A549 (cell line): ENCODE data around the gene KSR1. TPM values are rescaled to one million over a fixed set of nuclear protein-coding genes. Genes with fewer than 3 reads are reported as not detected.
"Not testable (repeated sequence)": the region's sequence is repeated elsewhere in the genome, so short reads cannot be mapped to it uniquely, and the experiment has no call there.

Source experiments
- ATAC-seq, 2 experiments: fragments of 200-7000 bp in 1 of 2; fragments of >200 bp in 1 of 2; cut with Nextera tagmentation in 1 of 2; cut with Tn5 transposase in 1 of 2; 3 replicates each; pipeline versions ENCODE4 v1.8.0 to v1.9.1; 2018 to 2020; ENCODE audit warnings: mild to moderate bottlenecking in 1 of 2, moderate library complexity in 1 of 2
- CTCF ChIA-PET: fragments of 300-600 bp; sonication (Branson Sonifier 250); formaldehyde crosslinking; extraction: SDS; loops from one replicate; lab custom pipeline; 2021; ENCODE audit warnings: antibody characterized with exemption, inconsistent platforms; lab: Yijun Ruan, JAX
- POLR2A ChIA-PET: fragments of 350-600 bp; formaldehyde crosslinking; extraction: SDS; loops from one replicate; lab custom pipeline; 2021; ENCODE audit warnings: antibody characterized with exemption, inconsistent platforms; lab: Yijun Ruan, JAX
- DNase-seq, 2 experiments: peaks; one replicate each; pipeline versions ENCODE4 v3.0.0 to v3.0.0-alpha.2; 2011 to 2016; ENCODE audit warnings: low read depth in 1 of 2, low spot score in 1 of 2
- FAIRE-seq: peaks from 2 replicates; lab custom pipeline; 2011; peaks lifted over from hg19 to GRCh38; lab: Jason Lieb, UNC
- H3K27ac ChIP-seq, 2 experiments: fragments of >200 bp; sonication (Bioruptor Twin); formaldehyde crosslinking; 3 replicates each; pipeline ENCODE4 v1.5.1; 2016 to 2017
- H3K4me1 ChIP-seq: fragments of >200 bp; sonication (Bioruptor Twin); formaldehyde crosslinking; 3 replicates; pipeline ENCODE4 v1.6.1; 2016
- H3K4me2 ChIP-seq: fragments of >200 bp; sonication (Bioruptor Twin); formaldehyde crosslinking; 3 replicates; pipeline ENCODE4 v1.6.1; 2016
- H3K4me3 ChIP-seq: fragments of >200 bp; sonication (Bioruptor Twin); formaldehyde crosslinking; 3 replicates; pipeline ENCODE4 v1.5.1; 2016
- H3K9me3 ChIP-seq: fragments of >200 bp; sonication (Bioruptor Twin); formaldehyde crosslinking; 3 replicates; pipeline ENCODE4 v1.6.1; 2016
- CEBPB ChIP-seq, 2 experiments: fragments of >200 bp in 1 of 2; sonication (Bioruptor Twin) in 1 of 2; formaldehyde crosslinking in 1 of 2; IDR thresholded peaks; 2 replicates each; pipeline ENCODE4 v1.6.1; 2012 to 2016
- CHD4 ChIP-seq: fragments of 200-600 bp; sonication (generic); IDR thresholded peaks from 2 replicates; pipeline ENCODE4 v1.6.1; 2016; ENCODE audit warnings: antibody characterized with exemption, mild to moderate bottlenecking, borderline replicate concordance
- EHMT2 ChIP-seq: fragments of 200-600 bp; sonication (generic); IDR thresholded peaks from 2 replicates; pipeline ENCODE4 v1.6.1; 2016; ENCODE audit warnings: antibody characterized with exemption, low read depth, mild to moderate bottlenecking, moderate library complexity
- ESRRA ChIP-seq: fragments of 150-350 bp; IDR thresholded peaks from 2 replicates; pipeline ENCODE4 v1.6.1; 2014; ENCODE audit warnings: mild to moderate bottlenecking, low read length, borderline replicate concordance
- FOSL2 ChIP-seq, 2 experiments: fragments of 450-650 bp in 1 of 2; fragments of >200 bp in 1 of 2; sonication (Bioruptor Twin) in 1 of 2; formaldehyde crosslinking; IDR thresholded peaks; 2 replicates each; pipeline versions ENCODE4 v1.5.0 to v1.6.1; 2016 to 2020; ENCODE audit warnings: mild to moderate bottlenecking in 1 of 2, moderate library complexity in 1 of 2
- HEYL ChIP-seq: fragments of 250-450 bp; sonication (Bioruptor Pico); IDR thresholded peaks from 2 replicates; pipeline ENCODE4 v1.8.0; 2021; ENCODE audit warnings: mild to moderate bottlenecking, moderate library complexity
- HOXA7 ChIP-seq: fragments of 250-450 bp; sonication (Bioruptor Pico); IDR thresholded peaks from 2 replicates; pipeline ENCODE4 v1.5.0; 2020; ENCODE audit warnings: mild to moderate bottlenecking, moderate library complexity
- HOXB13 ChIP-seq: fragments of 250-450 bp; sonication (Bioruptor Pico); IDR thresholded peaks from 2 replicates; pipeline ENCODE4 v1.5.0; 2020; ENCODE audit warnings: low read depth, mild to moderate bottlenecking, moderate library complexity
- KDM5A ChIP-seq: fragments of 200-600 bp; sonication (generic); IDR thresholded peaks from 2 replicates; pipeline ENCODE4 v1.6.1; 2016; ENCODE audit warnings: antibody characterized with exemption, mild to moderate bottlenecking
- POLR2AphosphoS2 ChIP-seq: conservative IDR thresholded peaks from 2 replicates; pipeline ENCODE4 v1.6.1; 2012; ENCODE audit warnings: low read length, improper control_type of control experiment, inconsistent platforms
- RFX5 ChIP-seq: fragments of 450-650 bp; IDR thresholded peaks from 2 replicates; pipeline ENCODE4 v1.7.1; 2014; ENCODE audit warnings: antibody characterized with exemption, mild to moderate bottlenecking, moderate library complexity
- SMC3 ChIP-seq: fragments of >200 bp; sonication (Bioruptor Twin); formaldehyde crosslinking; IDR thresholded peaks from 3 replicates; pipeline ENCODE4 v1.6.1; 2018; ENCODE audit warnings: inconsistent platforms
- SREBF2 ChIP-seq: fragments of 450-650 bp; IDR thresholded peaks from 2 replicates; pipeline ENCODE4 v1.6.1; 2014; ENCODE audit warnings: mild to moderate bottlenecking, moderate library complexity
- TFCP2L1 ChIP-seq: fragments of 250-450 bp; sonication (Bioruptor Pico); IDR thresholded peaks from 2 replicates; pipeline ENCODE4 v1.5.0; 2021; ENCODE audit warnings: mild to moderate bottlenecking
- TP53 ChIP-seq: fragments of 250-450 bp; sonication (Bioruptor Pico); IDR thresholded peaks from 2 replicates; pipeline ENCODE4 v1.5.0; 2021; ENCODE audit warnings: mild to moderate bottlenecking, moderate library complexity
- ZFP36 ChIP-seq: fragments of 450-650 bp; IDR thresholded peaks from 2 replicates; pipeline ENCODE4 v1.6.1; 2014; ENCODE audit warnings: borderline replicate concordance; ENCODE audit not compliant: partially characterized antibody
- ZNF302 ChIP-seq: fragments of 250-450 bp; sonication (Bioruptor Pico); IDR thresholded peaks from 2 replicates; pipeline ENCODE4 v1.9.0; 2021; ENCODE audit warnings: inconsistent platforms, mild to moderate bottlenecking, moderate library complexity
- WGBS: methylation state at CpG from one replicate; pipeline ENCODE4 v1.1.6; 2017; ENCODE audit errors: missing lambda C conversion rate; 5-methylcytosine and 5-hydroxymethylcytosine counted together
- polyA plus RNA-seq, 4 experiments: library from polyadenylated mRNA; depleted of rRNA in 3 of 4; stranded (reverse); fragments of >200 nt; fragmentation: RNase III in 1 of 4; extraction: RNeasy Plus Mini Kit Qiagen cat#74134 plus additional on column Dnase treatment in 1 of 4; gene quantifications; 2 replicates in 3 of 4; 3 replicates in 1 of 4; pipeline ENCODE4 v1.2.3, GENCODE V29; 2011 to 2017
- TF ChIP-seq, protein P1 (sequence below): IDR thresholded peaks from 2 replicates; pipeline ENCODE4 v1.6.1; 2012; ENCODE audit warnings: low read depth, borderline replicate concordance

KSR1 gene
- polyA plus RNA-seq, 2 of the 4 experiments (the other 2 are of a cell fraction), result 13.3 to 14.6 TPM

DNA sequence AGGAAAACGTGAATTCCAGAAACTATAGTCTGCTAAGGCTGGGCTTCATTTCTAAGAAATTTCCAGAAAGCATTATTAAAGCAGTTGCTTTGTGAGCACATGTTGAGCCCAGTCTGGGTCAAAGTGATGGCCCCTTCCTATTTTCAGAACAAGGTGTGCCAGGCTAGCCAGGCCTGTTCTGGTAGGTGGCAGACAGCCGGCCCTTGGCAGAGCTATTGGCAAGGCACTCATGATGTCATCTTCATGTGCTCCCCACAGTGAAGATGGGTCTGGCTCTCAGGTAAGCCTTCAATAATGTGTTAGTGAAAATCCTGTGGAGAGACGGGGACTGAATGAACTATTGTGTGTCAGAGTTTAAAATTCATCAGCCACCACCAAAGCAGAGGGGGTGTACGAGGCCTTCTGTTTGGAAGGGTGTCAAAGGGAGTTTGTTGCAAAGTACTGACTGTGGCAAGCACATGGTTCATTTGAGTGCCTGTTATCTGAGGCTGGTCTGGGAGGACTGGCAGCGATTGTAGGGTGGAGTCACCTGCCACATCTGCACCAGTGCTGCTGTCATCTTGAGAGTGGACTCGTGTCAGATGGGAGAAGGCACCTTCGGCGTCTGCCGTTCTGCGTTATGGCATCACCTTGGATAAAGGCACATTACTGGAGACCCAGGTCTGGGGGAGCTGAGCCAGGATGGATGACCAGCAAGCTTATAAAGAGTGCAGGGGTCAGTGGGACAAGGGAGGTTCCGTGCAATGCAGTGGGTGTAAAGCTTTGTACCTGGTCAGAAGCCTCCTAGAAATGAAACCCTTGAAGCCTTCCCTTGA is 43.4 kb downstream of the KSR1 start:
- no peak overlapping the region for H3K27ac ChIP-seq
- peaks cover 26% of the 10 kb centered on the region for H3K4me1 ChIP-seq
- DNase-seq (no peak), ATAC-seq (no peak), FAIRE-seq (no peak)
- POLR2A ChIA-PET, result no interaction called here
- CTCF ChIA-PET, result interaction anchor here (0.8 to 24.7 kb wide), 6 partner anchors 12 to 145 kb away, joined by 3 to 575 read pairs (median 3); partner anchors contain the start of gene KSR1
- no peak overlapping the region for H3K4me3 ChIP-seq
- no peak for TF ChIP-seq KDM5A
- no peak for TF ChIP-seq SMC3
- no peak for TF ChIP-seq HEYL (CRISPR knock-in tag)
- no peak for TF ChIP-seq POLR2AphosphoS2
- no peak for TF ChIP-seq ZNF302 (CRISPR knock-in tag)
- 94% methylated on average over 11 of the region's 11 CpGs for WGBS
- H3K9me3 ChIP-seq, result peaks cover 17% of the 10 kb centered on the region
- no peak overlapping the region for H3K4me2 ChIP-seq

DNA sequence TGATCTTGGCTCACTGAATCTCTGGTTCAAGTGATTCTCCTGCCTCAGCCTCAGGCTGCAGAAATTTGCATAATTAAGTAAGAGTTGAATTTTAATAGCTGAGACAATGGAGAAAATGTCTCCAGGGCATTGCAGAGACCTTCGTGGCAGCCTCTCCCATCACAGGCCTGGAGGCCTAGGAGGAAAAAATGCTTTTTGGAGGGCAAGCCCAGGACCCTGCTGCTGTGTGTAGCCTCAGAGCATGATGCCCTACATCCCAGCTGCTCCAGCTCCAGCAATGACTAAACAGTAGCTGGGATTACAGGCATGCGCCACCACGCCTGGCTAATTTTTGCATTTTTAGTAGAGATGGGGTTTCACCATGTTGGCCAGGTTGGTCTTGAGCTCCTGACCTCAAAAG is 45.1 kb downstream of the KSR1 start:
- DNase-seq, FAIRE-seq, POLR2A ChIA-PET, H3K4me3 ChIP-seq, ATAC-seq, H3K27ac ChIP-seq, H3K4me2 ChIP-seq, H3K4me1 ChIP-seq: not testable (repeated sequence)
- CTCF ChIA-PET, result interaction anchor here (0.9 to 24.7 kb wide), 4 partner anchors 16 to 97 kb away, joined by 3 to 575 read pairs (median 3); no protein-coding TSS in a partner anchor
- 73% methylated on average over 3 of the region's 3 CpGs for WGBS
- TF ChIP-seq ZFP36, result peak; percentile 97
- peaks cover 17% of the 10 kb centered on the region for H3K9me3 ChIP-seq

DNA sequence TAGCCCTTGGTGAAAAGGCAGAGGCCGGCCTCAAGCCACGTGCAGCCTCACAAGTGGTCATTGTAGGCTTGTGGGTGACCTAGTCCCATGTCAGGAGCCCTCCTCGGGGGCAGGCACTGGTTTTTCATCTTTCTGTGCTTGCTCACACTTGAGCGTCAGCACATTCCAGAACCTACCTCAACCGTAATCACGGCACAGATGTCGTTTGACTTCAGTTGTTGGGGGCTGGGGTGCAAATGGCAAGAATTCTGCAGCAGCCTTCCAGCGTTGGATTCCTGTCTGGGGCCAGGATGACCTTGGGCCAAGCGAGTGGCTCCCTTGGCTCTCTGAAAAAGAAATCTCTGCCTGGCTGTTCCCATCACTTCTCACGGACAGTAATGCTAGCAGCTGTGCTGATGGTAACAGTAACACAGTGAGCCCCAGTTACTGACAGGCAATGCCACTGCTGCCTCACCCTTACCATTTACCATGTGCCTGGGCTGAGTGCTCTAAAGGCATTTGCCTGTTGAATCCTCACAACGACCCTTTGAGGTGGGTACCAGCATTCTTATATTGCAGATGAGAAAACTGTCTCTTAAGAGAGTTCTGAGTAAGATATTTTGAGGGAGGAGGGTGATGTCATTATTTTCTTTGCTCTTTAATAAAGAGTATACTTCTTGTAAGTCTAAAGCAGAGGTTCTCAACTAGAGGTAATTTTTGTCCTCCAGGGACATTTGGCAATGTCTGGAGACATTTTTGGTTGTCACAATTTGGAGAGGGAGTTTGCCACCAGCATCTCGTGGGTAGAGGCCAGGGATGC is 46.5 kb downstream of the KSR1 start:
- CTCF ChIA-PET, result interaction anchor here (1.1 to 24.7 kb wide), 2 partner anchors 15 to 95 kb away, joined by 3 to 575 read pairs; no protein-coding TSS in a partner anchor
- FAIRE-seq, result no peak
- DNase-seq, result no peak
- Histone ChIP-seq H3K27ac (no peak overlapping the region), H3K4me1 (no peaks in the 10 kb centered on the region), H3K9me3 (peaks cover 17% of the 10 kb centered on the region), H3K4me2 (no peak overlapping the region), H3K4me3 (no peak overlapping the region)
- POLR2A ChIA-PET, result no interaction called here
- no peak for ATAC-seq
- no peak for TF ChIP-seq HOXB13 (CRISPR knock-in tag)
- TF ChIP-seq RFX5, result no peak
- 84% methylated on average over 12 of the region's 12 CpGs for WGBS

DNA sequence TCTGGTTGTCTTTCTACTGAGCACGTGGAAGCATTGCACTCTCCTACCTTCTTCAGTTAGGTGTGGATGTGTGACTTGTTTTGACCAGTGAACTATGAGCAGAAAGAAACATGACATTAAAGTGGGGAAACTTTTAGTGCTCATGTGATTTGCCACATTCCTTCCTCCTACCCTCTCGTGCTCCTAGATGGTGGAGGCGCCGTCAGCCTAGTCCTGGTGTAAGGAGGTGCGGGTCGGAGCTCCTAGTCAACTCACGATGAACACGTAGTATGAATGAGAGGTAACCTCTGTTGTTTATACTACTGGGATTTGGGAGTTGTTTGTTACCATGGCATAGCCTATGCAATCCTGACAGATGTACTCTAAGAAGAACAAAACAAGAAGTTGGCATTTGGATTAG is 47.4 kb downstream of the KSR1 start:
- no peak for FAIRE-seq
- ChIA-PET CTCF (interaction anchor here (2.1 kb wide), 1 partner anchor 97 kb away, joined by 7 read pairs; no protein-coding TSS in a partner anchor), POLR2A (no interaction called here)
- ATAC-seq, result no peak
- peaks cover 17% of the 10 kb centered on the region for H3K9me3 ChIP-seq
- WGBS, result 89% methylated on average over 8 of the region's 8 CpGs
- peaks cover 2% of the 10 kb centered on the region; the same call in 1 of the 3 replicates for H3K4me1 ChIP-seq
- no peak overlapping the region for H3K4me2 ChIP-seq
- no peak overlapping the region for H3K27ac ChIP-seq
- DNase-seq, result no peak
- TF ChIP-seq SREBF2, result no peak
- no peak for TF ChIP-seq FOSL2 (IDR thresholded peaks at IDR 0.05)
- no peak for TF ChIP-seq FOSL2 (CRISPR knock-in tag; IDR thresholded peaks at IDR 0.05)
- no peak for TF ChIP-seq EHMT2
- no peak for TF ChIP-seq HOXA7 (CRISPR knock-in tag)
- TF ChIP-seq, protein P1, sequence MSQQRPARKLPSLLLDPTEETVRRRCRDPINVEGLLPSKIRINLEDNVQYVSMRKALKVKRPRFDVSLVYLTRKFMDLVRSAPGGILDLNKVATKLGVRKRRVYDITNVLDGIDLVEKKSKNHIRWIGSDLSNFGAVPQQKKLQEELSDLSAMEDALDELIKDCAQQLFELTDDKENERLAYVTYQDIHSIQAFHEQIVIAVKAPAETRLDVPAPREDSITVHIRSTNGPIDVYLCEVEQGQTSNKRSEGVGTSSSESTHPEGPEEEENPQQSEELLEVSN, result no peak
- no peak for TF ChIP-seq TP53
- TF ChIP-seq TFCP2L1 (CRISPR knock-in tag), result no peak
- TF ChIP-seq ZFP36, result no peak
- no peak for TF ChIP-seq CEBPB (IDR thresholded peaks at IDR 0.05)
- no peak for TF ChIP-seq CHD4
- no peak for TF ChIP-seq ESRRA
- TF ChIP-seq, all 56 proteins: peak for 0
- H3K4me3 ChIP-seq, result no peak overlapping the region
